A673 (cell line): Measurements from ENCODE around the gene RIPK1. TPM values are rescaled to one million over a fixed set of nuclear protein-coding genes. Genes with fewer than 3 reads are reported as not detected.

ENCODE experiments used
- BruUV-seq: library from RNA; stranded (reverse); fragments of 400-500 nt; replicated peaks from 2 replicates; lab custom pipeline; 2021; lab: Mats Ljungman, UMichigan
- CTCF ChIA-PET: fragments of 300-600 bp; sonication (Branson Sonifier 250); formaldehyde crosslinking; loops from one replicate; lab custom pipeline; 2022; ENCODE audit warnings: antibody characterized with exemption; lab: Charles Lee
- POLR2A ChIA-PET: fragments of 300-600 bp; sonication (Branson Sonifier 250); formaldehyde crosslinking; loops from one replicate; lab custom pipeline; 2022; ENCODE audit warnings: antibody characterized with exemption; ENCODE audit not compliant: low non-redundant PET; lab: Charles Lee
- DNase-seq: peaks from one replicate; pipeline ENCODE4 v3.0.0-alpha.2; 2015; ENCODE audit warnings: low spot score
- H3K27ac ChIP-seq: fragments of 200-600 bp; sonication (generic); 2 replicates; pipeline ENCODE4 v1.5.1; 2016; ENCODE audit warnings: mixed run types, low read depth, mild to moderate bottlenecking, mixed read lengths, antibody characterized with exemption, low read length; ENCODE audit not compliant: poor library complexity, severe bottlenecking
- H3K27me3 ChIP-seq: fragments of 200-600 bp; sonication (generic); replicated peaks from 2 replicates; pipeline ENCODE4 v1.6.1; 2017; ENCODE audit warnings: mixed run types, low read depth, mild to moderate bottlenecking, mixed read lengths, antibody characterized with exemption, low read length; ENCODE audit not compliant: insufficient read depth, poor library complexity
- H3K36me3 ChIP-seq: fragments of 200-600 bp; sonication (generic); 2 replicates; pipeline ENCODE4 v1.6.1; 2016; ENCODE audit warnings: mixed run types, mild to moderate bottlenecking, mixed read lengths, antibody characterized with exemption, low read length; ENCODE audit not compliant: insufficient read depth, poor library complexity, severe bottlenecking
- H3K4me1 ChIP-seq: fragments of 200-600 bp; sonication (generic); 2 replicates; pipeline ENCODE4 v1.6.1; 2017; ENCODE audit warnings: mixed run types, mild to moderate bottlenecking, mixed read lengths, antibody characterized with exemption, low read length; ENCODE audit not compliant: insufficient read depth, poor library complexity, severe bottlenecking
- H3K4me3 ChIP-seq: fragments of 200-600 bp; sonication (generic); 2 replicates; pipeline ENCODE4 v1.5.1; 2016; ENCODE audit warnings: low read depth, mixed run types, mild to moderate bottlenecking, mixed read lengths, low read length; ENCODE audit not compliant: poor library complexity, severe bottlenecking
- H3K9me3 ChIP-seq: fragments of 200-600 bp; sonication (generic); 2 replicates; pipeline ENCODE4 v1.6.1; 2016; ENCODE audit warnings: mixed run types, low read depth, mild to moderate bottlenecking, mixed read lengths, antibody characterized with exemption, low read length; ENCODE audit not compliant: poor library complexity, severe bottlenecking
- EZH2 ChIP-seq: fragments of 200-600 bp; sonication (generic); IDR thresholded peaks from 2 replicates; pipeline ENCODE4 v1.6.1; 2017; ENCODE audit warnings: borderline replicate concordance, low read depth, mild to moderate bottlenecking, mixed read lengths, antibody characterized with exemption, low read length; ENCODE audit not compliant: poor library complexity, severe bottlenecking
- intact Hi-C: fragments of 100-400 bp; cut with micrococcal nuclease; formaldehyde crosslinking; loops from one replicate; pipeline ENCODE4 v1.10.0; 2022; ENCODE audit not compliant: unreplicated experiment
- total RNA-seq: library from RNA; stranded (reverse); gene quantifications from 2 replicates; pipeline ENCODE4 v1.2.3, GENCODE V29; 2021
- TF ChIP-seq, protein P1 (sequence below): fragments of 300-800, 200-600 bp; sonication (generic); conservative IDR thresholded peaks from 2 replicates; pipeline ENCODE4 v1.5.1; 2017; ENCODE audit warnings: low read depth, mild to moderate bottlenecking, antibody characterized with exemption, low read length, moderate library complexity, mixed read lengths

Gene RIPK1
- total RNA-seq, 1 experiment from 2014 or later = 15.0 TPM

DNA sequence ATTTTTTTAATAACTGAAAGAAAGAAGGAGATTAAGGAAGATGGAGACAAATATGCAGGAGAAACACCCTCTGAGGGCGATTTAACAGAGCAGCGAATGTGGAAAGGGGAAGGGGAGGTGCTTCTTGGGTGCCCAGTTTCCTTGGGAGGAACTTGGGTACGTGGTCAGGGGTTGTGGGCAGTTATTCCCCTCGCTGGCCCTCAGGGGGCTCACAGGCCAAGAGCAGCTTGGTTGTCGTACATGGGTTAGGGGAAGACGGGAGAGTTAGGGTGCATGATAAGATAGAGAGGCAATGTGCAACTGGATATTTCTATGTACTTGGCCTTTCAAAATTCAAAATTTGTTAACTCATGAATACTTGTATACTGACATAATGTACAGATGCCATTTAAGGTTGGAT, 96.1 kb downstream of the RIPK1 start:
- BruUV-seq = no TSS peak
- ChIA-PET CTCF (no interaction called here), POLR2A (no interaction called here)
- no peaks in the 10 kb centered on the region for H3K9me3 ChIP-seq
- TF ChIP-seq, protein P1, sequence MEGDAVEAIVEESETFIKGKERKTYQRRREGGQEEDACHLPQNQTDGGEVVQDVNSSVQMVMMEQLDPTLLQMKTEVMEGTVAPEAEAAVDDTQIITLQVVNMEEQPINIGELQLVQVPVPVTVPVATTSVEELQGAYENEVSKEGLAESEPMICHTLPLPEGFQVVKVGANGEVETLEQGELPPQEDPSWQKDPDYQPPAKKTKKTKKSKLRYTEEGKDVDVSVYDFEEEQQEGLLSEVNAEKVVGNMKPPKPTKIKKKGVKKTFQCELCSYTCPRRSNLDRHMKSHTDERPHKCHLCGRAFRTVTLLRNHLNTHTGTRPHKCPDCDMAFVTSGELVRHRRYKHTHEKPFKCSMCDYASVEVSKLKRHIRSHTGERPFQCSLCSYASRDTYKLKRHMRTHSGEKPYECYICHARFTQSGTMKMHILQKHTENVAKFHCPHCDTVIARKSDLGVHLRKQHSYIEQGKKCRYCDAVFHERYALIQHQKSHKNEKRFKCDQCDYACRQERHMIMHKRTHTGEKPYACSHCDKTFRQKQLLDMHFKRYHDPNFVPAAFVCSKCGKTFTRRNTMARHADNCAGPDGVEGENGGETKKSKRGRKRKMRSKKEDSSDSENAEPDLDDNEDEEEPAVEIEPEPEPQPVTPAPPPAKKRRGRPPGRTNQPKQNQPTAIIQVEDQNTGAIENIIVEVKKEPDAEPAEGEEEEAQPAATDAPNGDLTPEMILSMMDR = no peak
- no peak for TF ChIP-seq EZH2
- H3K4me1 ChIP-seq = peaks cover 32% of the 10 kb centered on the region
- no peak overlapping the region for H3K4me3 ChIP-seq
- intact Hi-C loops = no loop called here
- H3K27me3 ChIP-seq = no peaks in the 10 kb centered on the region
- H3K27ac ChIP-seq = no peak overlapping the region
- DNase-seq = no peak
- no peaks in the 10 kb centered on the region for H3K36me3 ChIP-seq

Other genes with a start within 250 kb of the RIPK1 start
- gene SERPINB1, start 226.6 kb upstream of the RIPK1 start, total RNA-seq = 1.3 and 1.9 TPM in 2 replicates
- gene SERPINB9, start 165.2 kb upstream of the RIPK1 start, total RNA-seq = 4.1 and 4.2 TPM in 2 replicates
- gene SERPINB6, start 96.9 kb upstream of the RIPK1 start, total RNA-seq = 34.8 and 37.5 TPM in 2 replicates
- gene NQO2, start 68.6 kb upstream of the RIPK1 start, total RNA-seq = 92.7 and 97.3 TPM in 2 replicates
- 30.8 and 37.4 TPM in 2 replicates for gene BPHL, start 50.2 kb downstream of the RIPK1 start, total RNA-seq
- 93.9 and 112 TPM in 2 replicates for gene TUBB2A, start 89.0 kb downstream of the RIPK1 start, total RNA-seq
- 144 and 158 TPM in 2 replicates for gene TUBB2B, start 159.2 kb downstream of the RIPK1 start, total RNA-seq
- 34.4 and 40.8 TPM in 2 replicates for gene PSMG4, start 190.5 kb downstream of the RIPK1 start, total RNA-seq